ENCODE results near the gene STARD7.

DNA sequence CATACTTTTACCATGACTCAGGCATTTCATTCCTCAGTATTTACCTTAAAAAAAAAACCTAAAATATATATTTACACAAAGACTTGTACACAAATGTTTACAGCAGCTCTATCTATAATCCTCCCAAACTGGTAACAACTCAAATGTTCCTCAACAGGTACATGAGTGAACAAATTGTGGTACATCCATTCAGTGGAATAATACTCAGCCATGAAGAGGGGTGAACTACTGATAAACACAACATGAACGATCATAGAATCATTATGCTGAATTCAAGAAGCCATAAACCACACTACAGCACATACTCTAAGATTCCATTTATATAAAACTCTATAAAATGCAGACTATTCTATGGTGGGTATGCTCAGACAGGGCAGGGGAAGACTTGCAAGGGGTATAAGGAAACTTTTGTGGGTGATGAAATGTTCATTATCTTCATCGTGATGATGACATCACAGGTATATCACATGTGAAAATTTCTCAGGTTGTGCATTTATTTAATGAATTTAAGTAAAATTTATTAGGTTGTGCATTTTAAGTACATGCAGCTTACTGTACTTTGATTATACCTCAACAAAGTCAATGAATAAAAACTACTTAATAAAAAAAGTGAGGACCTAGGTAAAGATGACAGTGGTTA is 38.6 kb downstream of the STARD7 start:
- TF ChIP-seq, protein P1, sequence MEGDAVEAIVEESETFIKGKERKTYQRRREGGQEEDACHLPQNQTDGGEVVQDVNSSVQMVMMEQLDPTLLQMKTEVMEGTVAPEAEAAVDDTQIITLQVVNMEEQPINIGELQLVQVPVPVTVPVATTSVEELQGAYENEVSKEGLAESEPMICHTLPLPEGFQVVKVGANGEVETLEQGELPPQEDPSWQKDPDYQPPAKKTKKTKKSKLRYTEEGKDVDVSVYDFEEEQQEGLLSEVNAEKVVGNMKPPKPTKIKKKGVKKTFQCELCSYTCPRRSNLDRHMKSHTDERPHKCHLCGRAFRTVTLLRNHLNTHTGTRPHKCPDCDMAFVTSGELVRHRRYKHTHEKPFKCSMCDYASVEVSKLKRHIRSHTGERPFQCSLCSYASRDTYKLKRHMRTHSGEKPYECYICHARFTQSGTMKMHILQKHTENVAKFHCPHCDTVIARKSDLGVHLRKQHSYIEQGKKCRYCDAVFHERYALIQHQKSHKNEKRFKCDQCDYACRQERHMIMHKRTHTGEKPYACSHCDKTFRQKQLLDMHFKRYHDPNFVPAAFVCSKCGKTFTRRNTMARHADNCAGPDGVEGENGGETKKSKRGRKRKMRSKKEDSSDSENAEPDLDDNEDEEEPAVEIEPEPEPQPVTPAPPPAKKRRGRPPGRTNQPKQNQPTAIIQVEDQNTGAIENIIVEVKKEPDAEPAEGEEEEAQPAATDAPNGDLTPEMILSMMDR (IDR thresholded peaks at IDR 0.05; ENCODE audit: extremely low read depth in 1 of 2, insufficient read depth in 1 of 2, low read depth in 1 of 2, low read length in 2 of 2) = no peak
- TF ChIP-seq POLR2AphosphoS5 (IDR thresholded peaks at IDR 0.05; ENCODE audit: insufficient read depth, low read depth, low read length) = no peak
- TF ChIP-seq EZH2 (IDR thresholded peaks at IDR 0.05; ENCODE audit: borderline replicate concordance, low read depth, low read length, severe bottlenecking) = no peak
- no peak for TF ChIP-seq POLR2A (IDR thresholded peaks at IDR 0.05; ENCODE audit: low read depth, low read length)
